GM21526 (cell line): ENCODE measurements around the gene SCML1.

ENCODE experiments used
- ATAC-seq: cut with Tn5 transposase; IDR thresholded peaks from one replicate; pipeline ENCODE4 v1.9.1; 2021; ENCODE audit warnings: moderate library complexity; ENCODE audit not compliant: unreplicated experiment, low FRiP score

The SCML1 gene

GRCh38 chrX:17787557-17787956 is 50.3 kb downstream of the SCML1 start:
- ATAC-seq, result no peak

- ATAC-seq, result no peak
Observed at GRCh38 chrX:17788439-17788838, 51.1 kb downstream of the SCML1 start.

GRCh38 chrX:17788956-17789562 is 51.8 kb downstream of the SCML1 start:
- ATAC-seq, result no peak

GRCh38 chrX:17792826-17793225 is 55.5 kb downstream of the SCML1 start:
- ATAC-seq, result no peak

- no peak for ATAC-seq
Observed at GRCh38 chrX:17798921-17799320, 61.6 kb downstream of the SCML1 start.

- ATAC-seq, result no peak
Observed at GRCh38 chrX:17801431-17801830, 64.1 kb downstream of the SCML1 start.

- no peak for ATAC-seq
Observed at GRCh38 chrX:17802756-17803155, 65.5 kb downstream of the SCML1 start.

GRCh38 chrX:17803449-17803848 is 66.2 kb downstream of the SCML1 start:
- no peak for ATAC-seq
